GM19238 (cell line): ENCODE results near the gene FTO.

Experiments
- DNase-seq: peaks from one replicate; pipeline ENCODE4 v3.0.0; 2011; ENCODE audit warnings: low spot score; ENCODE audit not compliant: insufficient read length

FTO gene

DNA sequence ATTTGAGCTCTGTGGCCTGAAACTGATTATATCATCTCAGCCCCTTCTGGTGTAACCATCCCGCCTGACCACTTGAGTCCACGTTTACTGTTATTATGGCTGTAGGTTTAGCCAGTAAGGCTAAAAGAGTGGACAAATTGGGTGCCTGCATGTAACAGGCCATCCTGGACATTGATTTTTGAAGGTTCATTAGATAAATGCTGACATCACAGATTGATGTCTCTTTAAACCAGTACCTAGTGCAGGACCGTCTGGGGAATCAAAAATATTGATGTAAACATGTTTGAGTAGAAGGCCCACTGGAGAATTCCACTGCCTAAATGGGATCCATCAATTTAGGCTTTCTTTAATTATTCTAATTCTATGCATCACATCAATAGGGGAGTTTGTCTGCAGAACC is 367.6 kb downstream of the FTO start:
- no peak for DNase-seq

DNA sequence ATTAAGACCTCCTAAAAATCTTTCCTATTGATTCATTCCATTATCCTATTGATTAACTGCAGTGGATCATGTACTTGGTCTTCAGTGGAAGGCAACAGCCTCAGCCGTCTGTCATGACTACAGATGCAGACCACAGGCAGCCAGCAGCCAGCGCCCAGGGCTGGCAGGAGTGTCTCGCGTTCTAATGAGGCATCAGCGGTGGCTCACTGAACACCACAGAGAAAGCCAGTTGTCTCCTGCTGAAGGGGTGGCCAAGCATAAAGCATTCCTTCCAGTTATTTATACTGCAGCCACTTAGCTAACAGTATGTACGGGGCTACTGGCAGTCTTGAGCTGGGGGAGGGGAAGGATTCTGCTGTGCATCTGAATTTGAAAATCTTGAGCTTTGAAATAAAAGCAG is 368.3 kb downstream of the FTO start:
- DNase-seq = no peak

DNA sequence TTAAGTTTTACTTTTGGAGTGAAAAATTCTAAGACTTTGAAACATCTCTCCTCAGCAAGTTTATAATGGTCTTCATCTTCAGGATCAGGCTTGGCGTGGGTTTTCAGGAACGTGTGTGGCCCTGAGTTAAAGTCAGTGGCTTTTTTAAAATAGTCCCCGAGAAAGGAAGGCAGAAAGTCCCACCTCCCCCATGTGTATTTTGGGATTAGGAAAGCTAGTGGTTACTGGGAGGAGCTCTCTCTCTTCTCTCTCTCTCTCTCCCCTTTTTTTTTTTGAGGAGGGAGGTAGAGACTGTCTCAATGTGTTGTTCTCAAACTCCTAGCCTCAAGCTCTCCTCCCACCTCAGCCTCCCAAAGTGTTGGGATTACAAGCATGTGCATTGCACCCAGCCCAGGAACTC is 369.4 kb downstream of the FTO start:
- no peak for DNase-seq

DNA sequence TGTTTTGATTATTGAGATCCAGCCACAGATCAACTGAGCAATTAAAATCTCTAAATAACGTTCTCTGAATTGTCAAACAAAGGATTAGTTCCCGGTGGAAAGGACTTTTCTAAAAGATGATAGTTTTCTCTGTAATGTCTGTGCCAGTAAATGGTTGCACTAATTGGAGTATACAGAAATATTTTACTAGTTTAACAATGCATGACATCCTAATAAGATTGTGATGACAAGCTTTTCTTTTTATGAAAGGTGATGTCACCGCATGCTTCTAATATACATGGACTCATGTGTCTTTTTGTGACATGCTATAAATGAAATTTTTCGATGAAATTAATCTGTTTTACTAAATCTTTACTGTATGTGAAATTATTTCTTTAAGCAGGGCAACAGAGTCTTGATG is 371.5 kb downstream of the FTO start:
- no peak for DNase-seq

DNA sequence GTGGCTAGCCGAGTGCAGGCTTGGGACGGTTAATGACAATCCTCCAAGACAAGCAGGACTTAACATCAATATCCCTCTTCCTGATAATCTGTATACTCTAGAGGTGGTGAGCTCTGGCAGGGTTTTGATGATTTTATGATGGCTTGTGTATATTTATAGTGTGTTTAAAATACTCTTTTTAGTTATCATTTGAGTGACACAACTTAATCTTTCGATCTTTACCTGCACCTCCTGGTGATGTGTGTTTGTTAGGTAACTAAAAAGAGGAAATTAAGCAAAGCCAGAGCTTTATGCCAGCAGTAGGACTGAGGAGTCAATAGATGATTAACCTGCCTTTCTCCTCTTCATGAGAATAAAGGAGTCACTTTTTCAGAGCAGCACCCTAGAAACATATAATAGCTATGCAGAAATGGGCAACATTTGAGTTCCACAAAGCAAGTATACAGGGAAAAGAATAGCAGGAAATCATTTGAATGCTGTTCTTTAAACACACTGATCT is 372.1 kb downstream of the FTO start:
- no peak for DNase-seq

DNA sequence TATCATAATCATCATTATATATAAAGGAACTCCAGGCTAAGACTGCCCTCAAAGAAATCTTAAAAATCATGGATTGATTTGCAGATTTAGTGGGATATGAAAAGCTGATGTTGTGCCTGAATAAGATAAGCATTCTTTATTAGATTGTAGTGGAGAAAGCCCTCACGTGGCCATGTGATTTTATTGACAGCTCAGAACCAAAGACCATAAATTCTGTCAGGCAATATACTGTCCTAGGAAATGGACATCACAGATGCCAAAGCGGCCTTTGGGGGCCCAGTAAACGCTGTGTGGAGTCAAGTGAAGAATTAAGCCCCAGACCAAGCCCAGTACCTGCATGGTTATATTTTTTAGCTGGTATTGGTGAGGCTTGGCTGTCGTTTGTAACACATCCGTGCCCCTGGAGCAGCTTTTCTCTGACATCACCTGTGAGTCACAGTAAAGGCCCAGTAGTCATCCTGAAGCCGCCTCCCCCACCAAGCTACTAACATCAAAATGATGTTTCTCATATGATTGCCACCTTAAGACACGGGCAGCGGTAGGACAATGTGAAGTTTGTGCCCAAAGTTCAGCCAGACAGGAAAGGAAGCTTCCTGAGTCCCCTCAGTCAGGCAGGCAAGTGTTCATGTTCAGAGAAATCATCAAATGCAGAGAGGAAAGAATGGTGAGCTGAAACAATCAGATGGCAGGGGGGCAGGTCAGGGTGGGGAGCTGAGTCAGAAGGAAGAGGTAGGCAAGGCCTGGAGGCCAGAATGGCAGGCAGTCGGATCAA is 373.3 kb downstream of the FTO start:
- DNase-seq = no peak

DNA sequence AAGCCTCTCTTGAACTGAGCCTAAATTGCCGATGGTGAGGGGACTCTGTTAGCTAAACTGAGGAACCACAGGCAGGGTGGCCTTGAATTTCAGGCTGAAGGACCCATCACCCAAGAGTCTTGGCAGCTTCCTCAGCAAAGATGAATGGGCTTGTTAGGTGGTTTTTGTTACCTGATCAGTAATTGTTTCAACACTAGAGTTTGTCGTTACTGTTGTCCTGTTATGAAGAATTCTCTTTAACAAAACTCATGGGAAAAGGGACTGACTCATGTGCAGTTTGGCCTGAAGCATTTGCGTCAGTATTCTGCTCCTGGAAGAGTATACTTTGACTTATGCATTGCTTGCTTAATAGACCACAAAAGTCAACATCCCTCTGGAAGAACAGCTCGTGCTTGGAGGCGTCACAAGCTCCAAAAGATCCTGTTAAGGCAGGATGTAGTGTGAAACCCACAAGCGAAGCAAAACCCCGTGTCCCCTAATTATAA is 376.6 kb downstream of the FTO start:
- DNase-seq = no peak

DNA sequence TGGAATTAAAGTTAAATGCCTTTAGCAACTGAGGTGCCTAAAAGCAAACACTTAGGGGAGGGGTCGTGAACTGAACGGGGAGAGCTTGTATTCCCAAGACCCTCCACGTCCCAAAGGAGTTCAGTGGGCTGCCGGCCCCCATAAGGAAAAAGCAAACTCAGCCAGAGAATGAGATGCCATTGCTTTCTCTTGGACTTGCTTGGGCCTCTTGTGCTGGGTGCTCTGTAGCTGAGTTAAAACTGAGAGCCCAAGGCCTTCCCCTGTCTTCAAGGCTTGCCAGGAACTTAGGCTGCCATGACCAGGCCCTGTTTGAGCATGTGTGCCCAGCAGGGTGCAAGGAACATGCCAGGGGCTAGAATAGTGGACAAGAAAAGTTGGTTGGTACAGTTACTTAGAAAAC is 382.8 kb downstream of the FTO start:
- DNase-seq = no peak

DNA sequence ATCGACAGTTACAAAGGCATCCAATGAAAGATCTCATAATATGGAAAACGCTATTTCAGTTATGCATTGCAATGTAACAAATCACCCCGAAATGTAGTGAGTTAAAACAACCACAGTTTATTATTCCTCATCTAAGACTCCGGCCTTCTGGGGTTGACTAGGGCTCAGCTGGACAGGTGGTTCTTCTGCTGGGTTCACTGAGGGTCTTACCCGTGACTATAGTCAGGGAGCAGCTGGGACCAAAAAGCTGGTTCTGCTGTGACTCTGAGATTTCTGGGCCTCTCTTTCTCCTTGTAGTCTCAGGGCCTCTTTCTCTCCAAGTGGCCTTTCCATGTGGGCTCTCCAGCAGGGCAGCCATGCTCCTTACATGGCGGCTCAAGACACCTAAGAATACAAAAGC is 386.6 kb downstream of the FTO start:
- DNase-seq = no peak

DNA sequence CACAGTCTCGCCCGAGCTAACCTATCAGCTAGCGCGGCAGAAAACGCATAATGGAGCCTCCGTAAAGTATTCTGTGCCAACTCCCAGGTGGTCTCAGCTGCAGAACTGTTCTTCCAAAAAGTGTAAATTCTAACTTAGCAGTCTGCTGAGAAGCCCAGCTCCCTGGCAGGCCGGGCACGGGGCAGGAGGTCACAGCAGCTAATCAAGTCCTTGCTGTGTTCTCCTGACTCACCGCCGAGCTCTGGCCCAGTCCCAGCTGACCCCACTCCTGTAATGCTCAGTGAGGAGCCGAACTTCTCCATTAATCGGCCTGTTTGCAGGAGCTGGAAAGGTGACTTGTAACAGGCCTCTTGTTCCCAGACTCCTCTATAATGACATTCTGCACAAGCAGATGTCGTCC is 389.3 kb downstream of the FTO start:
- no peak for DNase-seq

DNA sequence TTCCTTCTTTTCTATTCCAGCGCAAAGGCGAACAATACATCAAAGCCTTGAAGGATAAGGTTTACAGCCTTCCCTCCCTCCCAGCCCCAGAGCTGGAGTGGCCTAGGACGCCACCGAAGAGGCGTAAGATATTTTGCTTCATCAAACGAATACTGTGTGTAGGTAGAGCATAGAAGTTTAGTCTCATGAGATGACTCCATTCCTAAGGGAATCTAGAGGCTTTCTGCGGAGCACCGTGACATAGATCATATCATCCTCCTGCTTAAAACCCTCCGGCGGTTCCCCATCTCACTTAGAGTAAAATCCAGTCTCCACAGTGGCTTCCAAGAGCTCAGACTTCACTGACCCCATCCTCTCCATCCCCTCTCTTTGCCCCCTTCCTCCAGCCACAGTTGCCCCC is 390.7 kb downstream of the FTO start:
- DNase-seq = no peak

DNA sequence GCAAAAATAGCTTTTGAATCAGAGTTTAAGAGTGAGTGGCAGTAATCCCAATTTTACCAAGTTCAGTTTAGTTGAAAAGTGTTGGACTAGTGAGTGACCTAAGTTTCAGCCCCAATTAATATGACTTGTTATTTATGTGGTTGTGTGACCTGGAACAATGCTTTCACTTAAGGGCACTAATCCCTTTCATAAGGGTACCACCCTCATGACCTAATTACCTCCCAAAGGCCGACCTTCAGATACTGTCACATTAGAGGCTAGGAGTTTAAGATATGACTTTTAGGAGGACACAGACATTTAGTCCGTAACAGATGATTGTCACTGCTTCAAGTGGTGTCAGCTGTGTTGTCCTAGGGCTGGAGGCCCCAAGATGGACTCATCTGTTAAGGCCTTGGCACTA is 392.7 kb downstream of the FTO start:
- no peak for DNase-seq

DNA sequence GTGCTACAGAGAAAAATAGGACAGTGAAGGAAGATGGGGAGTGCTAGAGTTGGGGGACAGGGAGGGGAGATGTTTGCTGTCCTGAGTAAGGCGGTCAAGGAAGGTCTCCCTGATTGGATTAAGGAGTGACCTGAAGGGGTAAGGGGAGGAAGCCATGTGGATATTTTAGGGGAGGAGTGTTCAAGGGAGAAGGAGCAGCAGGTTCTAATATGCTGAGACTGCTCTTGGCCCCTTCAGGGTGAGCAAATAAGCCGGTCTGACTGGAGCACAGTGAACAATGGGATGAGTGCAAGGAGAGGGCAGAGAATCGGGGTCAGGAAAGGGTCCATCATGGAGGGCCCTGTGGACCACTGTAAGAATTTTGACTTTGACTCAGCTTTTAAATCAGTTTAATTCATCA is 393.8 kb downstream of the FTO start:
- no peak for DNase-seq

DNA sequence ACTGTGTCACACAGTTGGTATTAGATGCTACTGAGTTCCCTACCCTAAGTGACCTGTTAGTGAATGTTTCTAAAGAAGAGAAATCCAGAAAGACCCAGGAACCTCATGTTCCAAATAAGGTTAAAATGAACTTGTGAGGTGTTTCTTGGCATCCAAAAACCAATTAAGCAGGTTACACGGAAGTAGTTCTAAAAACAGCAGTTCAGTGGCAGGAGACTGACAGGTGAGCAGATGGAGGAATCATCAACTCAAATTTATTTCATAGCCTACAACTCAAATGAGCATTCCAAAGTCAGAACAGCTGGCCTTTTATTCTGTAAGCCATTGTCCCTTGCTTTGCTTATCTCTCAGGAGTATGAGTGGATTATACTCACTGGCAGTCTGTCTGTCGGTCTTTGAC is 394.3 kb downstream of the FTO start:
- DNase-seq = no peak

DNA sequence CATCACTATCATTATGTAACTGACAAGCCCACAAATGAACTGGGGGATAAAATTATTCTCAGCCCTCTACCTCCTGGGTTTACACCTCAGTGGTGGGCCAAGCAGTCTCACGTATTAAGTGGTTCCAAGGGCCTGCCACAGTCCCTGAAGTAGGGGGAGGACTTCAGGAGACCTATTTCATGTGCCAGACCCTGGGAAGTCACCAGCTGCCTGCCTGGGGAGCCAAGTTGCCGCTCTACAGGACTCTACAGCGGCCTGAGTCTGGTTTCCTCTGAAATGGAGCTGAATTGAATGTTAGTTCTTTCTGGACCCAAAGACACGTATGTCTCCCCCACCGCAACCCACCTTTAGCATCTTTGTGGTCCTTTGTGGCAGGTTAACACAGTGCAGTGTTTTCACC is 395.7 kb downstream of the FTO start:
- DNase-seq = no peak

DNA sequence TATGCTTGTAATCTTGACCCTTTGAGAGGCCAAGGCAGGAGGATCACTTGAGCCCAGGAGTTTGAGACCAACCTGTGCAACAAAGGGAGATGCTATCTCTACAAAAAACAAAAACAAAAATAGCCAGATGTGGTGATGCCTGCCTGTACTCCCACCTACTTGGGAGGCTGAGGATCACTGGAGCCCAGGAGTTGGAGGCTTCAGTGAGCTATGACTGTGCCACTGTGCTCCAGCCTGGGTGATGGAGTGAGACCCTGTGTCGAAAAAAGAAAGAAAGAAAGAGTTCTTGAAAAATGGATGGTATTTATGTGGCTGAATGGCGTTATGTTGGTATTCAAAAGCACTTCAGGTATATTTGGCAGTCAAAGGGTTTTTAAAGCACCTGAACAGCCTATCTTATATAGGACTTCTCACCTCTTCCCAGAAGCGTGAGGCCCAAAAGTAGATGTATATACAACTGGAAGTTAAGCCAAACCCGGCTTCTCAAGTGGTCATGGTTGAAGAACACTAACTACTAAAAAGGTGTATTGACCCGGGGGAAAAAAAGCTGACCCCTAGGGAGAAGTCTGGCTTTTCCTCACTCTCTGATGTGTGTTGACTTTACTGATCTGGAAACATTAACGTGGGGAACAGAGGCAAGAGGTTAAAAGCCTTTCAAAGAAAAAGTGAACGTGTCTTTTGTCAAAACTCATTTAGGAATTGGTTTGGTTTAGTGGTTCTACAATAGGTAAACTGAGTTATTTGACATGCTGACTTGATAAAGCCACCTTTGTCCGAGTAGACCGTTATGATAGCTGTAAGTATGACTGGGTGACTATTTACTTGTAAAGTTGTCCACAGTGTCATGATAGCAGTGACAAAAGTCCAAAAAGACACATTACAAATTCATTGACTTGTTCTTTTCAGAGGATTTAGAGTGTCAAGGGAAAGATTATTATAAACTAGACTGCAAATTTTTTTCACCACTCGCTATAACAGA is 399.2 kb downstream of the FTO start:
- no peak for DNase-seq

DNA sequence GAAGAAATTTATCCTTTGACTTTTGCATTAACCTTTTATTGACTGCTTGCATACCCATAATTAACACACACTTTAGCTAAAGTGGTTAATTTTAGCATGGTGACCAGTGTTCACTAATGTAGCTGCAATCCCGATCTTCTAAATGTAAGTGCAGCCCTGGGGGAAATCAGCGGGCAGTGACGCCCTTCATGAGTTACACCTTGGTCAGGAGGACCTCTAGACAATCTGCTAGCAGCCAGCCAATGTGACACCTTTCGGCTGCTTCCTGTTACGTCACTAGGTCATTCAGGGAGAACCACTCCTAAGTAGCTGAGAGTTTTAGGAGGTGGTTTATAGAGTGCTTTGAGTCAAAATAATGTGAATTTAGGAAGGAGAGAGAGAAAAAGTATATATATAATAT is 402.1 kb downstream of the FTO start:
- no peak for DNase-seq

DNA sequence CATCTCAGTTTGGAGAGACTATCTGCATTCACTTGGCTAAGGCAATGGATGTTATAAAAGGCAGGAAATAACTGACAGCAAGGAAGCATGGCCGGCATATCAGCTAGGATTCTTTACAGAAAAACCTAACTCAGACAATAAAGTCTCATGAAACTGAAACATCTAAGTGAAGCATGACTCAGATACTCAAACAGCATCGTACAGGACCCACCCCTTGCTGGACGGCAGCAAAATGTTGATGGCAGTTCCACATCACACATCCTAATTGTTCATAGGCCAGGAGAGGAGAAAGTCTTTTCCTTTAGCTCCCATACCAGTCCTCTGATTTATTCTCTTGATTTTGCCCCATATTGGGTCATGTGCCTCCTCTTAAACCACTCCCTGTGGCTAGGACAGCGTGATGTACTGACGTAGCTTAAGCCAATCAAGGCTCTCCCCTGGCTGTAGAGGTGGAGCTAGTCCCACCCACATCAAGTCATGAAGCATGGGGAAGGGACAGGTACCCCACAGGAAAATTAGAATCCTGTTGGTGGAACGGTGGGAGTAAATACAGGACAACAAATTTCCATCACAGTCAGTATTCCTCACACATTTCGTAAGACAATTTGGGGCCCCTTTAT is 403.7 kb downstream of the FTO start:
- DNase-seq = no peak

DNA sequence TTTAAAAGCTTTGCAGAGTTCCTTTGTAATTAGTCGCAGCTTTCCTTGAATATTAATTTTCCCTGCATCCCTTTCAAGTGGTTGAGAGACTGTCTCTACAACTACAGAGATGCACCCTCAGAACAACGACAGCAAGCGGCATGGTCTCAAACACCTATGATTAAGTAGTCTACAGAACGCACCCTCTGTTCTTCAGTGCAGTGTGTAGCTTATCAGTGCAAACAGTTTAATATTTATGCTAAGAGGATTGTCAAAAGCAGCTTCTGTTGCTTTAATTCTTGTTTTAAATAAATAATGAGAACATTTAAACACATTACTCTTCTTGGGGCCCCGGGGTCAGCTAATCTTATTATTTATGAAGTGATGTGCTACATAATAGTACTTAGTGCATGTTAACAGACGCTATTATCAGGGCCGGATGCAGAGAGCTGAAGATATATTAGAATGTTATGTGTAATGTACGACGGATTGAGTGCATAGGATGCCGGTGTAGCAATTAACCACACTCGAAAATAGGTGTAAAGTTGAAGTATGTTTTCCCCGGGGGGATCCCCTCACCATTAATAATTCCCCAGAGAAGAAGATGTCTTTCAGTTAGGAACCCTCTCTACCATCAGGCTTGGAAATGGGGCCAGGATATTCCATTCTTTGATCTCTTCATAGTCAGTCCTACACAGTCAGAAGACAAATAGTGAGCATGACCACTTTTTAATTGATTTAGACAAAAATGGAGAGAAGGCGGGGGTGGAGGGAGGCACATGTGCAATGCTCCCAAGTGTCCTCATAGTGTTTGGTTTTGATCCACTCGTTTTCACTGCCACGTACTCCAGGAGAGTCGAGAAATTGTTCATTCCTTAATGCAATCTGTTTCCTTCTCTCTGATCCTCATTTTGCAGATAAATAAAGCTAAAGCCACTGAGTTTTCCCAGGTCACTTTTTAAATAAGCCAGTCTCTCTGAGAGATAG is 406.3 kb downstream of the FTO start:
- no peak for DNase-seq

DNA sequence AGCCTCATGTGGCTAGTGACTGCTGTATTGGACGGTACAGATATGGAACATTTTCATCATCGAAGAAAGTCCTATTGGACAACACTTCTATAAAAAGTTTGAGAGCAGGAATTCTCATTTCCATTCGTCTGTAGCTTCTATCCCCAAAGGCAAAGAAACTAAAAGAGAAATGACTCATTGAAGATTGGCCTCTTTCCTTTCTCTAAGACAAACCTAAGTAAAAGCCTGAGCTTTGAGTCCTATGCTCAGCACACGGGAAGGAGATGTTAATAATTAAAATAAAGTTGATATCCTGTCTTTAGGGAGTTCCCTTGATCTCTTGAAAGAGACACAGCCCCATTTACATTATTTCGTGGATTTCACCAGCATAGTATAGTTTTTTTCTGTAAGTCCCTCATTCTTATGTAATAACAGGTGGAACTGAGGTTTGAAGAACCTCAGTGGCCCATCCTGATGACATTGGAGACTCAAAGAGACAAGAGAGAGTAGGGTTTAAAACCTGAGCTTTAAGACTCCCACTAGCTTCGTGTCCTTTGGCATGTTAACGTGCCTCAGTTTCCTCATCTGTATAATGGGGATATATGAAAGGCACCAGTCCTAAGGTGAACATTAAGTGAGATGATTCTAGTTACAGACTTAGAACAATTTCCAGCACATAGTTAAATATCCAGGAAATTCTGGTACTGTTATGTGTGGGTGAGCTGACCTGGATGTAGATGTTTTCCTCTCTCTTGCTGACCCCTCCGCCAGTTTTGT is 408.7 kb downstream of the FTO start:
- no peak for DNase-seq
